ENCODE data around the gene FAP.

DNA sequence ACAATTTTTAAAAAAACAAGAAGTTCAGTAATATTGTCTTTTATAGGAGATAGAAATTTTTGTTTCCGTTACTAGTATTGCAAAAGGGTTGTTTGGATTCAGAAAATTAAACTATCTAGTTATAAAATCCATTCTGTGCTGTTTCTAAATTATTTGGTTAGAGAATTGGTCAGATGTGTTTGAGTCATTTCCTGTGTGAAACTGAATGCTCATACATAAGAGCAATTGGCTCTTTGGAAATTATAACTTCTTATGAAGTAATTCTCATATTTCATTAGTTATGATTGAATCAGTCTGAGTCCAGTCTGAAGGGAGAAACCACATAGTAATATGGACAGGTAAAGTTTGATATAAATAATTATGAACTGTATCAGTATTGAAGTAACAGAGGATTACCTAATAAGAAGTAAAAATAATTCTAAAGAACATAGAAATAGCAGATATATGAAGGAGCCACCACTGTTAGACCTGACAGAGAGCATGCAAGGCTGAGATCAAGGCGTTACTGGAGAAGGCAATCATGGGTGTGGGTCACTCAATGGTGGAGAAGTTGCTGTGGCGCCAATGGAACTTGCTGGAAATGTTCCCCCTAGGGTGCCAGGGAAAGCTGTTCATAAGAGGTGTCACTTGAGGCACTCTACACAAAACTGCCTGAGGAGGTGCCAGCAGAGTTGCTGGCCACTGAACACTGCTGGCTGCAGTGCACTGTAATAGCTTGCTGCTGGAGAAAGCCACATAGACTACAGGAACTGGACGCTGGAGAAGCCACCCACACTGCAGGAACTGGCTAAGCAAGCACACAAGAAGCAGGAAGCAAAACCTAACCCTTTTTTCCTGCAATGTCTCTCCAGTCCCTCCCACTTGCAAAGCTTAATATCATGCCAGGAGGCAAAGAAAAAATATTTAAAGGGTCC is 18.0 kb upstream of the FAP start:
- TF ChIP-seq POLR2A (IDR thresholded peaks at IDR 0.05): no peak
- TF ChIP-seq, protein P1, sequence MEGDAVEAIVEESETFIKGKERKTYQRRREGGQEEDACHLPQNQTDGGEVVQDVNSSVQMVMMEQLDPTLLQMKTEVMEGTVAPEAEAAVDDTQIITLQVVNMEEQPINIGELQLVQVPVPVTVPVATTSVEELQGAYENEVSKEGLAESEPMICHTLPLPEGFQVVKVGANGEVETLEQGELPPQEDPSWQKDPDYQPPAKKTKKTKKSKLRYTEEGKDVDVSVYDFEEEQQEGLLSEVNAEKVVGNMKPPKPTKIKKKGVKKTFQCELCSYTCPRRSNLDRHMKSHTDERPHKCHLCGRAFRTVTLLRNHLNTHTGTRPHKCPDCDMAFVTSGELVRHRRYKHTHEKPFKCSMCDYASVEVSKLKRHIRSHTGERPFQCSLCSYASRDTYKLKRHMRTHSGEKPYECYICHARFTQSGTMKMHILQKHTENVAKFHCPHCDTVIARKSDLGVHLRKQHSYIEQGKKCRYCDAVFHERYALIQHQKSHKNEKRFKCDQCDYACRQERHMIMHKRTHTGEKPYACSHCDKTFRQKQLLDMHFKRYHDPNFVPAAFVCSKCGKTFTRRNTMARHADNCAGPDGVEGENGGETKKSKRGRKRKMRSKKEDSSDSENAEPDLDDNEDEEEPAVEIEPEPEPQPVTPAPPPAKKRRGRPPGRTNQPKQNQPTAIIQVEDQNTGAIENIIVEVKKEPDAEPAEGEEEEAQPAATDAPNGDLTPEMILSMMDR (IDR thresholded peaks at IDR 0.05): no peak

Measured in testis (tissue), 2 donors.